ENCODE results near the gene SSH2. TPM values are rescaled to one million over a fixed set of nuclear protein-coding genes. Genes with fewer than 3 reads are reported as not detected.

Gene SSH2
- total RNA-seq, 1 experiment from 2014 or later: 14.6 TPM

DNA sequence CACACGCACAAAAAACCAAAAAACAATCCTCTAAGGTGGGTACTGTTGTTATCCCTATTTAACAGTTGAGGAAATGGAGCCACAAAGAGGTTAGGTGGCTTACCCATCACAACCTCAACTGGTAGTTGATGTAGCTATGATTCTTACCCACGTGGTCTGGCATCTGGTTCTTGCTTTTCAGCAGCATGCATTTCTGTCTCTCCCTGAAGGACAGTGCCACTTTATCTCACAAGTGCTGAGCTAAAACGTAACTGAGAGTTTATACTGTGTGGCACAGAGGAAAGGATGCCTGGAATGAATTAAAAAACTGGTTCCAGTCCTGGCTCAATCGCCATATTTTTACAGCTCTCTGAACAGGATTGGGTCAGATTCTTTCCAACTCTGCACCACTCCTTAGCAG lies 305.4 kb downstream of the SSH2 start:
- Histone ChIP-seq H4K5ac (ENCODE audit: insufficient read length, low read depth, low read length) (no peak overlapping the region), H2BK120ac (ENCODE audit: low read depth, low read length, poor library complexity, severe bottlenecking) (no peak overlapping the region), H3K4me2 (ENCODE audit: insufficient read depth, insufficient read length, low read length) (no peak overlapping the region), H2BK20ac (ENCODE audit: low read depth, low read length, poor library complexity, severe bottlenecking) (no peak overlapping the region), H3K9me3 (ENCODE audit: control insufficient read depth, low read depth, low read length) (no peaks in the 10 kb centered on the region), H3K9ac (ENCODE audit: extremely low read depth, insufficient read length, low read length) (no peak overlapping the region), H3K56ac (ENCODE audit: insufficient read length, low read depth, low read length) (no peak overlapping the region), H3K27ac (ENCODE audit: insufficient read length, low read depth, low read length) (no peak overlapping the region), H2BK15ac (ENCODE audit: low read depth, low read length) (no peak overlapping the region), H3K14ac (ENCODE audit: insufficient read depth, low read length) (no peak overlapping the region), H4K91ac (ENCODE audit: insufficient read length, low read depth, low read length) (no peak overlapping the region), H2BK12ac (ENCODE audit: insufficient read length, low read depth, low read length) (no peak overlapping the region), H4K20me1 (ENCODE audit: control insufficient read depth, insufficient read depth, insufficient read length) (no peaks in the 10 kb centered on the region), H2AFZ (ENCODE audit: low read length) (no peak overlapping the region), H3K27me3 (ENCODE audit: insufficient read depth, low read length) (no peaks in the 10 kb centered on the region; the same call in 1 of the 2 replicates), H3K4me1 (ENCODE audit: insufficient read depth, low read length) (peaks cover 2% of the 10 kb centered on the region; the same call in 1 of the 2 replicates), H3K79me2 (ENCODE audit: insufficient read depth, low read length) (no peaks in the 10 kb centered on the region), H3K18ac (ENCODE audit: insufficient read length, low read depth, low read length) (no peak overlapping the region), H3K4ac (ENCODE audit: low read depth, low read length) (no peak overlapping the region), H2BK5ac (ENCODE audit: insufficient read length, low read length) (no peak overlapping the region), H3K23ac (ENCODE audit: insufficient read length, low read depth, low read length) (no peak overlapping the region), H3K23me2 (ENCODE audit: insufficient read length, low read depth, low read length, poor library complexity, severe bottlenecking) (peaks cover 11% of the 10 kb centered on the region), H3T11ph (ENCODE audit: low read length) (no peak overlapping the region), H3K79me1 (ENCODE audit: insufficient read depth, low read depth, low read length, poor library complexity, severe bottlenecking) (no peaks in the 10 kb centered on the region), H4K8ac (replicated peaks; ENCODE audit: insufficient read length, low read depth, low read length) (no peak overlapping the region), H2AK5ac (ENCODE audit: insufficient read length, low read length) (no peak overlapping the region)
- no peak overlapping the region for H3K27ac Mint-ChIP-seq
- H3K4me1 Mint-ChIP-seq: peaks cover 35 to 43% of the 10 kb centered on the region in 2 experiments
- H3K4me3 Mint-ChIP-seq: no peak overlapping the region
- H3K9me3 Mint-ChIP-seq: no peaks in the 10 kb centered on the region
- no peaks in the 10 kb centered on the region for H3K36me3 Mint-ChIP-seq (ENCODE audit: insufficient read depth in 1 of 3, low read depth in 3 of 3)
- peaks cover 44% of the 10 kb centered on the region for H3K27me3 Mint-ChIP-seq (ENCODE audit: low read depth)
- WGBS (ENCODE audit: extremely low coverage, insufficient read length, low lambda C conversion rate): no CpG with 5 or more reads among the region's 4 CpGs
- DNase-seq: no peak
- no peak for TF ChIP-seq CTCF (conservative IDR thresholded peaks at IDR 0.05)

Data from H9 (cell line).